ENCODE measurements around the gene AHSG.
"Not testable (repeated sequence)": the region's sequence is repeated elsewhere in the genome, so short reads cannot be mapped to it uniquely, and the experiment has no call there.

Gene AHSG

DNA sequence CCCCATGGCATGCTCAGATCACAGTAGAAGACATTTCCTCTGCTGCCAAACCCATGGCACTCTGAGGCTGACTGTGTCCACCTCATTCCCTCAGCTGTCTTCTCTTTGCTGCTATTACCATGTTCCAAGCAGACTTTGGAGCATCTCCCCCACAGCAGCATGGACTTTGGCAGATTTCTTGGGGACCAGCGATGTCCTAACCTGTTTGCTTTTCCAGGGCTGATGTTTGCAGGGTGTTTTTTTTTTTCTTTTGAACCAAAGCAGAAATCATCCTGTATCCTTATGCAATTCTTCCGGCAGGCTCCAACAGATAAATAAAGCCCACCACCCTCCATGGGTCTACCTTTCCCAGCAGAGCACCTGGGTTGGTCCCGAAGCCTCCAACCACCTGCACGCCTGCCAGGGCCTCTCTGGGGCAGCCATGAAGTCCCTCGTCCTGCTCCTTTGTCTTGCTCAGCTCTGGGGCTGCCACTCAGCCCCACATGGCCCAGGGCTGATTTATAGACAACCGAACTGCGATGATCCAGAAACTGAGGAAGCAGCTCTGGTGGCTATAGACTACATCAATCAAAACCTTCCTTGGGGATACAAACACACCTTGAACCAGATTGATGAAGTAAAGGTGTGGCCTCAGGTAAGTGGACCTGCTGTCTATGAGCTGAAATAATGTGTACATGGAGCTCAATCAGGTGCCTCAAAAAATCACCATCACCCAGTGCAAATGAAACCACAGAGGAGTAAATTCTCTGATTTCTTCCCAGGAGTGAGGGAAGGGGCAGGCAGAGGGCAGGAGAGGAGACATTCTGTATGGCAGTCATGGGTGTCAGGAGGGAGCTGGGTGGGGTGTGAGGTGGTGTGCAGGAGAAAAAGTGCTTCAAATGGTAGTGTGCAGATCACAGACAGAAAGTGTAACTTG lies at the start of gene AHSG:
TSS of gene AHSG (plus strand) at position 340 of the 916 bp plus-strand sequence. CDS start at position 422, 82 bp downstream.
- no peak for DNase-seq

GRCh38 chr3:186564586-186564985 lies 48.3 kb upstream of the AHSG start:
- DNase-seq: no peak

GRCh38 chr3:186566772-186567071 lies 46.1 kb upstream of the AHSG start:
- DNase-seq: no peak

DNA sequence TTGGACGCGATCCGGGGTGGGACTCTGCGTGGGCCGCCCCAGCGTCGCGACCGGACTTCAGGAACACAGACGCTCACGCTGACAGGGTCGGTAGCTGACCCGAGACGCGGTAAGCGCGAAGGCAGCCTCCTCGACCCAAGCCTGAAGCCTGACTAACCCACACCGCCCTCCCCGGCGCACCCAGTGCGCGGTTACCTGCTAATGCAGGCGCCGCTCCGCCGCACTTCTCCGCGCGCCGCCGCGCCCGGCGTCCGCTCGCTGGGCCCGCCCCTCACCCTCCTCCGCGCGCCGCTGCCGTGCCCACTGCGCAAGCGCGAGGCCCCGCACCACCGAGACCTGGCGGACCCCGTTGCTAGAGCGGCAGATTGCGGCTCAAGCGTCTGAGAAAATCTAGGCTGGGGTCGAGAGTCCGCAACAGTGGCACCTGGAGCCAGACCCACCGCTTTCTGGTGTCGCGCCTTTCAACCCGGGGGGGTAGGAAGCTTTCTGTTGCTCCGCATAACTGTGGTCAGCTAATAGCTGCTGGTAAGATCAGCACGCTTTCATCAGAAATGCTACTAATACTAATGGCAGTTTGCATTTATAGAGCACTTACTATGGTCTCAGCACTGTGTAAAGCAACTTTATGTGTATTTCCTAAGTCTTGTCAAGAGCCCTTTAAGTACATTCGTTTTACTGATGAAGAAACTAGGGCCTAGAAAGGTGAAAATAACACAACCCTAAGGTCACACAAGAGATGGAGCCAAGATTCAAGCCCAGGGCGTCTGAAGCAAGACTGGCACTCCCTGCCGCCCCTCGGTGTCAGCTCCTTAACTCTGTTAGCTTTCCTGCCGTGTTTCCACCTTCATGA lies 45.6 kb upstream of the AHSG start, which contains the start of gene TBCCD1:
TSS of gene TBCCD1 (minus strand) at position 268 of the 850 bp plus-strand sequence. CDS start 3,010 bp downstream, outside the sequence.
- peak; percentile 96 for DNase-seq

DNA sequence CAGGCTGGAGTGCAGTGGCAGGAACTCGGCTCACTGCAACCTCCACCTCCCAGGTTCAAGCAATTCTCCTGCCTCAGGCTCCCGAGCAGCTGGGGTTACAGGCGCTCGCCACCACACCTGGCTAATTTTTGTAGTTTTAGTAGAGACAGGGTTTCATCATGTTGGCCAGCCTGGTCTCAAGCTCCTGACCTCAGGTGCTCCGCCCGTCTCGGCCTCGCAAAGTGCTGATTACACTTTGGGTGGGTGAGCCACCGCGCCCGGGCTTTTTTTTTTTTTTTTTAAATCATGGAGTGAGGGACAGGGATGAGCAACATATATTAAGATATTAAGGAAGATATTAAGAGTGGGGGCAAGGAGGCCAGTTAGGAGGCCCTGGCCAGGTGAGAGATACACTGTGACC lies 43.5 kb upstream of the AHSG start:
- not testable (repeated sequence) for DNase-seq

DNA sequence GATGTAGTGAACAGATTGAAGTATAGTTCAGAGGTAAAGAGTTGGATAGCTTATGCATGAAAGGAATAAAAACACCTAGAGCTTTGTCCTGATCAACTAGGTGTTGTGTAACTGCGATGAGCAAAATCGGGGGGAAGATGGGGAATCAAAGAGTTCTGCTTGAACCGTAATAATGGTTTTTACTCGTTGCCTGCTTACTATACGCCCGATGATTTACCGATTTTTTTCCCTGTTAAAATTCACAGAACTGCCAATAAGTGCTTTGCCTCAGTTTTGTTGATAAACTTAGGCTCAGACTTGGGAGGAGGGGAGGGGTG lies 43.1 kb upstream of the AHSG start:
- no peak for DNase-seq

GRCh38 chr3:186570096-186570940 lies 42.5 kb upstream of the AHSG start, which contains the start of gene DNAJB11:
TSS of gene DNAJB11 (plus strand) at chr3:186570720. CDS start at chr3:186570898, 178 bp downstream.
- DNase-seq: peak; percentile 98

GRCh38 chr3:186570941-186571643 lies 41.8 kb upstream of the AHSG start:
- DNase-seq: no peak

- no peak for DNase-seq
Measured at GRCh38 chr3:186571644-186572013, 41.2 kb upstream of the AHSG start.

DNA sequence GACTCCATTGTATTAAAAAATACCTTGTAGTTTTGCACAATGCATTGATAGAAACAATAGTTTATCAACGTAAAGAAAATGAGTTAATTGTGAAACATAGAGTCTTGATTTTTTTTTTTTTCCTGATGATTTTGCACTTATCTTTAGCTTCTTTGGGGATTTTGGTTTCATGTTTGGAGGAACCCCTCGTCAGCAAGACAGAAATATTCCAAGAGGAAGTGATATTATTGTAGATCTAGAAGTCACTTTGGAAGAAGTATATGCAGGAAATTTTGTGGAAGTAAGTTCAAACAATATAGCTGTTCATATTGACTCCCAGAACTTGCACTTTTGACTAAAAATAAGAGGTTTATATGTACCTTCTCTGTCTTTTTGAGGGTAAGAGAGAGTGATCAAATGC lies 35.3 kb upstream of the AHSG start:
- no peak for DNase-seq

- no peak for DNase-seq
Measured at GRCh38 chr3:186580785-186581184, 32.1 kb upstream of the AHSG start.

DNA sequence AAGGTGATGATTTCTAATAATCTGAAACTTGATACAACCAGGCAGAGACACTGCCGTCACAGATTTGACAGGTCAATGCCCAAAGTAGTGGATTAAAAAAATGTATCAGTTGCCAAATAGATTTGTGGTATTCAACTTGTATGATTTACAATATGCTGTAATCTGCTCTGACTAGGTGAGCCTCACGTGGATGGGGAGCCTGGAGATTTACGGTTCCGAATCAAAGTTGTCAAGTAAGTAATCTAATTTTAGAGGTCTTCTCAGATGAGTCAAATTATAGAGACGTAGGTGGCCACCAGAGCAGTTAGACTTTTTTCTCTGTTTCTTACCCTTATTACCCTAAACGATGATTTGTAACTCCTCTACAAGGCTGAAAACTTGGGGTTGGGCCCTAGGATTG lies 30.3 kb upstream of the AHSG start:
- DNase-seq: no peak

DNA sequence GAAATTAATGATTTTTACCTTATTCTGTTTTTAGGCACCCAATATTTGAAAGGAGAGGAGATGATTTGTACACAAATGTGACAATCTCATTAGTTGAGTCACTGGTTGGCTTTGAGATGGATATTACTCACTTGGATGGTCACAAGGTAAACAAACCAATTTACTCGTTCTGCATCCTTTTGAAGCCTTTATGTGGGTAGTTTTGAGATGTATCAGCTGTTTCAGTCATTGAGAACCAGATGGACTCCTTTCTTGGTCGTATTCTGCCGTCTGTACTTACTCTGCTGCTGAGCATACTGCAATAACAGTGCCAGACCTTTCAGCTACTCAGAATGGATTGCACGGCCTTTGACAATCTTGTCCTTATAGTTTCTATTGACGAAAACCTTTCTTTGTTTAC lies 29.0 kb upstream of the AHSG start:
- DNase-seq: no peak

- DNase-seq: not testable (repeated sequence)
Measured at GRCh38 chr3:186586245-186586644, 26.6 kb upstream of the AHSG start.

GRCh38 chr3:186587183-186587582 lies 25.7 kb upstream of the AHSG start:
- no peak for DNase-seq

DNA sequence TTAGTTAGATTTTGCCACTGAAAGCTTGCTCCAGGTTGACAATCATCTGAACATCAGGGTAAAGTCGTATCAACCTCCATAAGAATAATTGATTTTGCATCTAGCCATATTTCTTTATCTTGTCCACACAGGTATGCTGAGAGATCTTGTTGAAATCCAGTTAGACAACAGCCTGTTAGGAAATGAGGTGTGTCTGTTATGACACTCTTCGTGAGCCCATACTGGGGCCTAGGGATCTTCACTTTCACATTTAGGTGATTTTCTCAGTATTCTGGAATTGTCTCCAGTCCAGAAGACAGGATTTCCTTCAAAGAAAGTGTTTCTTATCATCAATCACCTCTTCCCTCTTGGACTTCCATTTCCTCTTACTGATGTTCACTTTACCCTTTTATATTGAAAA lies 24.2 kb upstream of the AHSG start:
- DNase-seq: no peak

- no peak for DNase-seq
Measured at GRCh38 chr3:186589121-186589520, 23.7 kb upstream of the AHSG start.

GRCh38 chr3:186589856-186590579 lies 22.8 kb upstream of the AHSG start:
- DNase-seq: peak; percentile 14

DNA sequence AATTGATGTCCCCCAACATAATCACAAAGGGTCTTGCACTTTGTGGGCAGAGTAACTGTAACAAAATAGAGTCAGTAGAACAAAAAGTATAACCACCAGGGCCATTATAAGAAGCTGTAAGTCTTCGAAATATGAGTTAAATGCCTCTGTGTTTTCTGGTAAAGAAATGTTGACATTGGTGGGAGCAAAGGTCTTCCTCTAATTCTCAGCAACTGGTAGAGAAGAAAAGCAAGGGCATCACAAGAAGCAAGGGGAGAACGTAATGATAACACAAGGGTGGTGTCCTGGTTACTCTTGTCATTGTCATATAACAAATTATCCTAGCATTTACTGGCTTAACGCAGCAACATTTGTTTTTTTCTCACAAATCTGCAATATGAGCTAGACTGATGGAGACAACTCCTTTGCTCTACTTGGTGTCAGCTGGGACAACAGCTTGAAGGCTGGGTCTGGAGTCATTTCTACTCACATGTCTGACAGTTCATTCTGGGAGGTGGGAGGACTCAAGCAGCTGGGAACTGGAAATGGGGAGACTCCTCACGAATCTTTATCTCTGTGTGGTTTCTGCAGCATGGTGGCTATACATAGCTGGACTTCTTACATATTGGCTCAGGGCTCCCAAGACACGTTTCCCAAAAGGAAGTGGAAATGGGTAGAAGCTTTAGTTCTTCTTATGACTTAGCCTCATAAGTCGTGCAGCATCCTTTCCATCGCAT lies 22.1 kb upstream of the AHSG start:
- no peak for DNase-seq

DNA sequence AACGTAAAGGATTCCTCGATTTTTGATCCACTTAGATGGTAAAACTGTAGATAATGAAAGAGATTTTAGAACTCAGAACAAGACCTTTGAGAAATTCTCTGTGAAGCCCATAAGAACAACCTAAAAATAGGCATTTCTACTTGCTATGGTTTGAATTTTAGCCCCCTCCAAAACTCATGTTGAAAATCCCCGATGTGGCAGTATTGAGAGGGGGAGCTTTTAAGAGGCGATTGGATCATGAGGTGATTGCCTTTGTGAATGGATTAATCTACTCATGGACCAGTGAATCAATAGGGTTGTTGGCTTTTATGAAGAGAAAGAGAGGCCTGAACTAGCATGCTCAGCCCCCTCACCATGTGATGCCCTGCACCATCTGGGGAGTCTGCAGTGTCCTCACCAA lies 20.2 kb upstream of the AHSG start:
- DNase-seq: no peak

DNA sequence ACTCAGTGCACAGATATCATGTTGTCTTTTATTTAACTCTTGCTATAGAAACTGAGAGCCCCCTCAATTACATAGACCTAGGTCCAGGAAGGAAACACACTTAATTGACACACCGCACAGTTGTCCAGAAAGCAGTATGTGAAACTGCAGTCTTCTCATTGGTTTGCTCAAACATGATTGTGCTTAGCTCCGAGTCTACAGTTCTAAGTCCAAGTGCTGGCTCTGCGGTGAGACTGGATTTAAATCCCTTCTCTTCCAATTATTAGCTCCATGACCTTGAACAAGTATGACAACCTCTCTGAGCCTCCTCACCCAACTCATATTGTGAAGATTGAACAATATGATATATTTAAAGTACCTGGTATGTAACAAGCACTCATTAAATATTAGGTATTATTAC lies 19.0 kb upstream of the AHSG start:
- no peak for DNase-seq
